ENCODE data around the gene EVL. TPM values are rescaled to one million over a fixed set of nuclear protein-coding genes. Genes with fewer than 3 reads are reported as not detected.
A peak's percentile ranks its signal among the peaks of the same experiment; 100 is the strongest.
"Not testable (repeated sequence)": the region's sequence is repeated elsewhere in the genome, so short reads cannot be mapped to it uniquely, and the experiment has no call there.

The EVL gene
- total RNA-seq, 1 experiment from 2014 or later: 31.5 TPM

GRCh38 chr14:100049220-100049619, 16.0 kb upstream of the EVL start:
- no peaks in the 10 kb centered on the region for H3K27me3 ChIP-seq
- peak; percentile 71 to 91 for DNase-seq
- H3K4me1 ChIP-seq: peaks cover 15% of the 10 kb centered on the region
- no peak overlapping the region for H3K4me3 ChIP-seq
- no peaks in the 10 kb centered on the region for H3K36me3 ChIP-seq
- H3K27ac ChIP-seq: peak overlapping the region; percentile 49
- no peaks in the 10 kb centered on the region for H3K9me3 ChIP-seq (replicated peaks)

GRCh38 chr14:100051103-100051502, 14.1 kb upstream of the EVL start:
- no peaks in the 10 kb centered on the region for H3K27me3 ChIP-seq
- H3K9me3 ChIP-seq (replicated peaks): no peaks in the 10 kb centered on the region
- no peak overlapping the region for H3K4me3 ChIP-seq
- H3K27ac ChIP-seq: no peak overlapping the region
- no peaks in the 10 kb centered on the region for H3K36me3 ChIP-seq
- no peak for DNase-seq
- peaks cover 15% of the 10 kb centered on the region for H3K4me1 ChIP-seq

GRCh38 chr14:100051543-100051942, 13.7 kb upstream of the EVL start:
- Histone ChIP-seq H3K27me3 (no peaks in the 10 kb centered on the region), H3K36me3 (no peaks in the 10 kb centered on the region), H3K27ac (no peak overlapping the region), H3K9me3 (replicated peaks) (no peaks in the 10 kb centered on the region), H3K4me1 (peaks cover 15% of the 10 kb centered on the region), H3K4me3 (no peak overlapping the region)
- no peak for DNase-seq

- Histone ChIP-seq H3K4me3 (no peak overlapping the region), H3K9me3 (replicated peaks) (no peaks in the 10 kb centered on the region), H3K4me1 (peaks cover 15% of the 10 kb centered on the region), H3K27me3 (no peaks in the 10 kb centered on the region), H3K36me3 (no peaks in the 10 kb centered on the region), H3K27ac (no peak overlapping the region)
- DNase-seq: no peak
These were observed 12.4 kb upstream of the EVL start for GRCh38 chr14:100052819-100053218.

GRCh38 chr14:100054316-100055075, 10.7 kb upstream of the EVL start:
- H3K4me1 ChIP-seq: peaks cover 6% of the 10 kb centered on the region
- no peaks in the 10 kb centered on the region for H3K36me3 ChIP-seq
- H3K27me3 ChIP-seq: no peaks in the 10 kb centered on the region
- H3K9me3 ChIP-seq (replicated peaks): peaks cover 5% of the 10 kb centered on the region
- no peak for DNase-seq
- H3K27ac ChIP-seq: no peak overlapping the region
- no peak overlapping the region for H3K4me3 ChIP-seq

GRCh38 chr14:100056431-100056830, 8.8 kb upstream of the EVL start:
- no peak for DNase-seq
- Histone ChIP-seq H3K27ac (no peak overlapping the region), H3K4me1 (no peaks in the 10 kb centered on the region), H3K9me3 (replicated peaks) (peaks cover 7% of the 10 kb centered on the region), H3K36me3 (no peaks in the 10 kb centered on the region), H3K27me3 (no peaks in the 10 kb centered on the region), H3K4me3 (no peak overlapping the region)

- no peaks in the 10 kb centered on the region for H3K27me3 ChIP-seq
- no peaks in the 10 kb centered on the region for H3K36me3 ChIP-seq
- peaks cover 7% of the 10 kb centered on the region for H3K9me3 ChIP-seq (replicated peaks)
- no peak overlapping the region for H3K4me3 ChIP-seq
- no peak overlapping the region for H3K27ac ChIP-seq
- no peak for DNase-seq
- H3K4me1 ChIP-seq: no peaks in the 10 kb centered on the region
These were observed 8.0 kb upstream of the EVL start for GRCh38 chr14:100056964-100057795.

GRCh38 chr14:100058777-100059437, 6.3 kb upstream of the EVL start:
- Histone ChIP-seq H3K27ac (no peak overlapping the region), H3K27me3 (no peaks in the 10 kb centered on the region), H3K9me3 (replicated peaks) (peaks cover 7% of the 10 kb centered on the region), H3K4me3 (no peak overlapping the region), H3K36me3 (no peaks in the 10 kb centered on the region), H3K4me1 (no peaks in the 10 kb centered on the region)
- no peak for DNase-seq

- peaks cover 7% of the 10 kb centered on the region for H3K9me3 ChIP-seq (replicated peaks)
- no peaks in the 10 kb centered on the region for H3K27me3 ChIP-seq
- H3K27ac ChIP-seq: no peak overlapping the region
- no peak overlapping the region for H3K4me3 ChIP-seq
- H3K4me1 ChIP-seq: no peaks in the 10 kb centered on the region
- H3K36me3 ChIP-seq: no peaks in the 10 kb centered on the region
- no peak for DNase-seq
These were observed 5.8 kb upstream of the EVL start for GRCh38 chr14:100059438-100059781.

GRCh38 chr14:100060760-100061159, 4.5 kb upstream of the EVL start:
- Histone ChIP-seq H3K4me1 (no peaks in the 10 kb centered on the region), H3K27ac (no peak overlapping the region), H3K4me3 (no peak overlapping the region), H3K27me3 (no peaks in the 10 kb centered on the region), H3K36me3 (no peaks in the 10 kb centered on the region), H3K9me3 (replicated peaks) (peaks cover 7% of the 10 kb centered on the region)
- DNase-seq: no peak

GRCh38 chr14:100062590-100062989, 2.6 kb upstream of the EVL start:
- no peaks in the 10 kb centered on the region for H3K4me1 ChIP-seq
- no peaks in the 10 kb centered on the region for H3K27me3 ChIP-seq
- no peak overlapping the region for H3K27ac ChIP-seq
- H3K4me3 ChIP-seq: no peak overlapping the region
- no peaks in the 10 kb centered on the region for H3K36me3 ChIP-seq
- H3K9me3 ChIP-seq (replicated peaks): peaks cover 7% of the 10 kb centered on the region
- DNase-seq: no peak

GRCh38 chr14:100063314-100063941, 1.8 kb upstream of the EVL start:
- no peaks in the 10 kb centered on the region for H3K27me3 ChIP-seq
- no peaks in the 10 kb centered on the region for H3K36me3 ChIP-seq
- H3K4me1 ChIP-seq: peaks cover 4% of the 10 kb centered on the region
- H3K9me3 ChIP-seq (replicated peaks): peaks cover 7% of the 10 kb centered on the region
- no peak for DNase-seq
- no peak overlapping the region for H3K4me3 ChIP-seq
- H3K27ac ChIP-seq: no peak overlapping the region

GRCh38 chr14:100064335-100065092, 708 bp upstream of the EVL start:
- H3K36me3 ChIP-seq; H3K4me1 ChIP-seq; H3K27ac ChIP-seq; DNase-seq; H3K4me3 ChIP-seq; H3K9me3 ChIP-seq (replicated peaks); H3K27me3 ChIP-seq: not testable (repeated sequence)

GRCh38 chr14:100065942-100066574, 836 bp downstream of the EVL start:
- Histone ChIP-seq H3K27ac (no peak overlapping the region), H3K27me3 (no peaks in the 10 kb centered on the region), H3K4me1 (peaks cover 9% of the 10 kb centered on the region), H3K4me3 (no peak overlapping the region), H3K36me3 (no peaks in the 10 kb centered on the region), H3K9me3 (replicated peaks) (no peaks in the 10 kb centered on the region)
- no peak for DNase-seq
